MM.1S (cell line): ENCODE data around the gene HYAL1.

Experiments used
- DNase-seq: peaks from one replicate; pipeline ENCODE4 v3.0.0-alpha.2; 2015
- H2AFZ ChIP-seq: fragments of 300-600 bp; sonication (generic); 2 replicates; pipeline ENCODE4 v1.6.0; 2016; ENCODE audit warnings: antibody characterized with exemption, low read length
- H3F3A ChIP-seq: fragments of 300-600 bp; sonication (generic); 2 replicates; pipeline ENCODE4 v1.6.1; 2016; ENCODE audit warnings: mild to moderate bottlenecking, antibody characterized with exemption, low read length, moderate library complexity, mixed read lengths; ENCODE audit not compliant: insufficient read depth
- H3K27ac ChIP-seq: fragments of 300-600 bp; sonication (generic); 2 replicates; pipeline ENCODE4 v1.5.1; 2016; ENCODE audit warnings: mild to moderate bottlenecking, low read length
- H3K27me3 ChIP-seq: fragments of 300-600 bp; sonication (generic); replicated peaks from 2 replicates; pipeline ENCODE4 v1.6.0; 2016; ENCODE audit warnings: low read length; ENCODE audit not compliant: insufficient read depth
- H3K36me3 ChIP-seq: fragments of 300-600 bp; sonication (generic); replicated peaks from 2 replicates; pipeline ENCODE4 v1.6.1; 2016; ENCODE audit warnings: mild to moderate bottlenecking, low read length, mixed read lengths; ENCODE audit not compliant: insufficient read depth
- H3K4me1 ChIP-seq: fragments of 300-600 bp; sonication (generic); 2 replicates; pipeline ENCODE4 v1.6.1; 2016; ENCODE audit warnings: low read length, mixed read lengths
- H3K4me2 ChIP-seq: fragments of 300-600 bp; sonication (generic); 2 replicates; pipeline ENCODE4 v1.6.0; 2016; ENCODE audit warnings: low read depth, low read length
- H3K4me3 ChIP-seq: fragments of 300-600 bp; sonication (generic); 2 replicates; pipeline ENCODE4 v1.5.1; 2016; ENCODE audit warnings: low read length, mixed read lengths
- H3K79me2 ChIP-seq: fragments of 300-600 bp; sonication (generic); 2 replicates; pipeline ENCODE4 v1.6.1; 2016; ENCODE audit warnings: mixed run types, low read length, mixed read lengths
- H3K9ac ChIP-seq: fragments of 300-600 bp; sonication (generic); 2 replicates; pipeline ENCODE4 v1.6.1; 2016; ENCODE audit warnings: low read length, mixed read lengths
- H3K9me2 ChIP-seq: fragments of 300-600 bp; sonication (generic); replicated peaks from 2 replicates; pipeline ENCODE4 v1.6.1; 2016; ENCODE audit warnings: mild to moderate bottlenecking, low read length, mixed read lengths; ENCODE audit not compliant: insufficient read depth
- H3K9me3 ChIP-seq: fragments of 300-600 bp; sonication (generic); replicated peaks from 2 replicates; pipeline ENCODE4 v1.6.1; 2016; ENCODE audit warnings: mild to moderate bottlenecking, low read length, mixed read lengths; ENCODE audit not compliant: insufficient read depth
- H4K20me1 ChIP-seq: fragments of 300-600 bp; sonication (generic); 2 replicates; pipeline ENCODE4 v1.6.1; 2016; ENCODE audit warnings: mild to moderate bottlenecking, low read length, moderate library complexity, mixed read lengths; ENCODE audit not compliant: insufficient read depth
- CTCF ChIP-seq: fragments of 300-600 bp; sonication (generic); IDR thresholded peaks from 2 replicates; pipeline ENCODE4 v1.5.1; 2016; ENCODE audit warnings: antibody characterized with exemption, low read length, mixed read lengths
- EZH2 ChIP-seq: fragments of 300-600 bp; sonication (generic); optimal IDR thresholded peaks from 2 replicates; pipeline ENCODE3; 2017; ENCODE audit warnings: low read depth, mild to moderate bottlenecking, antibody characterized with exemption, low read length, mixed read lengths
- EZH2phosphoT487 ChIP-seq: fragments of 300-600 bp; sonication (generic); IDR thresholded peaks from 2 replicates; pipeline ENCODE4 v1.6.1; 2018; ENCODE audit warnings: antibody characterized with exemption, low read length

Gene HYAL1

DNA sequence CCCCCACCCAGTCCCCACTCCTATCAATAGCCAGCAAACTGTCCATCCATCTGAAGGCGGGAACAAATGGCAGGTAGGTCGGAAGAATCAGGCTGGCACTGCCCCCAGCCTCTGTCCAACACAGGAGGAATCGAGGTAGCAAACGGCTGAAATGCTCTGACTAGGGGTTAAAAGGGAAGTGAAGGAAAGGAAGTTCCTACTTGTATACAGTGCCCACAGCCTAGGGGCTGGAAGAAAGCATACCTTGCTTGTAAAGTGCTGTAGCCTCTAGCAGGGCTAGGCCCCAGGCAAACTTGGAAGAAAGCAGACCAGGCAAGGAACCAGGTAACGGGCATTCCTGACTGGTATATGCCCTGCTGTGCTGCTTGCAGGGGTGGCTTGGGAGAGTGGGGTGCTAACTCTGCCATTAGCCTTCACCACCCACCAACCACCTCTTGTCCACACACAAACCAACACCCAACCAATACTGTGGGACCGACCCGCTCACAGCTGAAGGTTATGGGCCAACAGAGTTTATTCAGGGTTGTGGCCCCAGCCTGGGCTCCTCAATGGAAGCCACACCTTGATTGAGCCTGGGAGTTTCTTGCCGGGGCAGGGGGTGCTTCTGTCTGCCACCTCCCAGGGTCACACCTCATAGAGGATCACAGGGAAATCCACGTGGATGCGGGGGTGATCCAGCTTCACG lies 22.3 kb upstream of the HYAL1 start:
- Histone ChIP-seq H3K4me1 (0 out of 2 replicates have a peak, but pooled peaks cover 5% of the 10 kb centered on the region), H3K27ac (no peak overlapping the region), H2AFZ (no peak overlapping the region), H3F3A (peaks cover 12% of the 10 kb centered on the region; the same call in 1 of the 2 replicates), H3K27me3 (no peaks in the 10 kb centered on the region), H3K9me2 (no peaks in the 10 kb centered on the region), H3K4me2 (no peak overlapping the region), H3K36me3 (peaks cover 4% of the 10 kb centered on the region), H3K4me3 (no peak overlapping the region), H3K79me2 (peaks cover 28% of the 10 kb centered on the region), H4K20me1 (no peaks in the 10 kb centered on the region), H3K9me3 (no peaks in the 10 kb centered on the region), H3K9ac (no peak overlapping the region)
- no peak for DNase-seq
- no peak for TF ChIP-seq EZH2phosphoT487
- TF ChIP-seq CTCF = no peak
- TF ChIP-seq EZH2 = no peak

DNA sequence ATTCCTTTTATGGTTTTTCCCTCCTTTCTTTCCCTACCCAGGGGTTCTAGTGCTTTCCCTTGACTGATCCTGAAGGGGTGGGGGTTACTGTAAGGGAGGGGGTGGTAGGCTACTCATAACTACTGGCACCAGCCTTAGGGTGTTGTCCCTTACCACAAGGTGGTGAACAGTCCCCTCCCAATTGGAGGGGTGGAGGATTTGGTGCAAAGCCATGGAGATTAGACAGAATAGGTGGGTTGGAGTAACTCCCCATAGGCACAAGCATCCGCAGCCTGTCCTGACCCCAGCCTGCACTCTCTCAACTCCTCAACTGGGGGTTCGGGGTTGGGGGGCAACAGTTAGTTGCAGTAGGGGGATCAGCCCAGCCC lies 21.7 kb upstream of the HYAL1 start:
- H3K79me2 ChIP-seq = peaks cover 30% of the 10 kb centered on the region

GRCh38 chr3:50324351-50325112 lies 21.2 kb upstream of the HYAL1 start:
- Histone ChIP-seq H3K27me3 (no peaks in the 10 kb centered on the region), H3K79me2 (peaks cover 36% of the 10 kb centered on the region), H3K9me3 (no peaks in the 10 kb centered on the region), H3K9me2 (no peaks in the 10 kb centered on the region), H4K20me1 (no peaks in the 10 kb centered on the region), H2AFZ (no peak overlapping the region), H3F3A (peaks cover 9% of the 10 kb centered on the region; the same call in 1 of the 2 replicates), H3K36me3 (no peaks in the 10 kb centered on the region), H3K4me3 (no peak overlapping the region), H3K4me2 (no peak overlapping the region), H3K4me1 (0 out of 2 replicates have a peak, but pooled peaks cover 7% of the 10 kb centered on the region), H3K9ac (no peak overlapping the region), H3K27ac (no peak overlapping the region)
- peak; percentile 47 for DNase-seq
- TF ChIP-seq CTCF (peak; percentile 82), EZH2 (no peak)

More for the DNA sequence above, 21.7 kb upstream of the HYAL1 start:
- Histone ChIP-seq H3K4me3 (no peak overlapping the region), H3K9me3 (no peaks in the 10 kb centered on the region), H3K27me3 (no peaks in the 10 kb centered on the region), H3K9ac (no peak overlapping the region), H3K4me1 (0 out of 2 replicates have a peak, but pooled peaks cover 7% of the 10 kb centered on the region), H2AFZ (no peak overlapping the region), H3F3A (peaks cover 12% of the 10 kb centered on the region; the same call in 1 of the 2 replicates), H3K4me2 (no peak overlapping the region), H3K27ac (no peak overlapping the region), H3K9me2 (no peaks in the 10 kb centered on the region), H4K20me1 (no peaks in the 10 kb centered on the region), H3K36me3 (no peaks in the 10 kb centered on the region)
- TF ChIP-seq EZH2 (no peak), EZH2phosphoT487 (no peak), CTCF (no peak)
- DNase-seq = no peak
